Keratinocyte (primary cell): Measurements from ENCODE around the gene PAIP2B. TPM values are rescaled to one million over a fixed set of nuclear protein-coding genes. Genes with fewer than 3 reads are reported as not detected.

Source experiments
- DNase-seq: peaks from one replicate; pipeline ENCODE4 v3.0.0-alpha.2; 2011; ENCODE audit warnings: low read depth, missing footprints, low spot score
- FAIRE-seq: peaks from 2 replicates; lab custom pipeline; 2011; peaks lifted over from hg19 to GRCh38; lab: Jason Lieb, UNC
- H2AFZ ChIP-seq: 2 replicates; pipeline ENCODE4 v1.6.0; 2012; ENCODE audit warnings: low read length, control low read depth, inconsistent platforms; ENCODE audit not compliant: control insufficient read depth
- H3K27ac ChIP-seq: 2 replicates; pipeline ENCODE4 v1.5.1; 2011; ENCODE audit warnings: low read length; ENCODE audit not compliant: control insufficient read depth, insufficient read depth
- H3K27me3 ChIP-seq: 3 replicates; pipeline ENCODE4 v1.6.0; 2011; ENCODE audit warnings: low read length; ENCODE audit not compliant: control insufficient read depth, insufficient read depth; ENCODE audit errors: extremely low read depth
- H3K36me3 ChIP-seq, 2 experiments: 2 replicates in 1 of 2; 3 replicates in 1 of 2; pipeline ENCODE4 v1.5.1; 2011; ENCODE audit warnings: low read length in 2 of 2, mild to moderate bottlenecking in 1 of 2; ENCODE audit not compliant: control insufficient read depth in 2 of 2, insufficient read depth in 2 of 2; ENCODE audit errors: extremely low read depth in 1 of 2
- H3K4me1 ChIP-seq: 3 replicates; pipeline ENCODE4 v1.5.1; 2011; ENCODE audit warnings: low read length; ENCODE audit not compliant: control insufficient read depth, insufficient read depth; ENCODE audit errors: extremely low read depth
- H3K4me2 ChIP-seq: 3 replicates; pipeline ENCODE4 v1.6.0; 2011; ENCODE audit warnings: low read depth, low read length; ENCODE audit not compliant: control insufficient read depth, insufficient read depth; ENCODE audit errors: extremely low read depth
- H3K4me3 ChIP-seq, 3 experiments: fragments of 200-600 bp in 1 of 3; sonication (generic) in 1 of 3; 2 replicates in 2 of 3; 3 replicates in 1 of 3; pipeline ENCODE4 v1.5.1; 2011 to 2016; ENCODE audit warnings: low read length in 3 of 3, mild to moderate bottlenecking in 3 of 3, control low read depth in 2 of 3, inconsistent platforms in 1 of 3, low read depth in 1 of 3, mixed read lengths in 1 of 3, mixed run types in 1 of 3, moderate library complexity in 1 of 3; ENCODE audit not compliant: control insufficient read depth in 2 of 3, insufficient read depth in 2 of 3; ENCODE audit errors: extremely low read depth in 1 of 3
- H3K79me2 ChIP-seq: 2 replicates; pipeline ENCODE4 v1.6.0; 2012; ENCODE audit warnings: low read length; ENCODE audit not compliant: control insufficient read depth, insufficient read depth
- H3K9ac ChIP-seq: 3 replicates; pipeline ENCODE4 v1.6.0; 2011; ENCODE audit warnings: low read length; ENCODE audit not compliant: control insufficient read depth, insufficient read depth; ENCODE audit errors: extremely low read depth
- H3K9me1 ChIP-seq: 3 replicates; pipeline ENCODE4 v1.6.0; 2011; ENCODE audit warnings: low read length; ENCODE audit not compliant: control insufficient read depth, insufficient read depth; ENCODE audit errors: extremely low read depth
- H3K9me3 ChIP-seq: 2 replicates; pipeline ENCODE4 v1.5.1; 2012; ENCODE audit warnings: low read depth, low read length; ENCODE audit not compliant: control insufficient read depth
- H4K20me1 ChIP-seq: 3 replicates; pipeline ENCODE4 v1.6.0; 2011; ENCODE audit warnings: low read length; ENCODE audit not compliant: control insufficient read depth, insufficient read depth; ENCODE audit errors: extremely low read depth
- EZH2 ChIP-seq: IDR thresholded peaks from one replicate; pipeline ENCODE4 v1.6.1; 2012; ENCODE audit warnings: inconsistent platforms, mild to moderate bottlenecking, low read length, moderate library complexity
- dilution Hi-C: fragments of 300-500 bp; cut with MboI; formaldehyde crosslinking; loops from one replicate; pipeline ENCODE4 v1.7.0; 2020; ENCODE audit warnings: low sequenced_read_pairs; ENCODE audit not compliant: extremely low pct_ligation_motif_present
- polyA plus RNA-seq, 5 experiments: library from polyadenylated mRNA; depleted of rRNA in 3 of 5; stranded (reverse) in 3 of 5; stranded (forward) in 1 of 5; unstranded in 1 of 5; fragments of >200 nt; gene quantifications; 1 replicate in 1 of 5; 2 replicates in 3 of 5; 3 replicates in 1 of 5; pipeline versions ENCODE4 v1.2.1 to v1.2.3, GENCODE V29; 2011 to 2012; ENCODE audit warnings: missing spikeins in 2 of 5, low read depth in 1 of 5, low replicate concordance in 1 of 5
- TF ChIP-seq, protein P1 (sequence below), 3 experiments: IDR thresholded peaks in 1 of 3; conservative IDR thresholded peaks in 1 of 3; optimal IDR thresholded peaks in 1 of 3; 2 replicates in 2 of 3; 3 replicates in 1 of 3; pipeline versions ENCODE3 to v1.5.1; 2011; ENCODE audit warnings: low read length in 3 of 3, mild to moderate bottlenecking in 3 of 3, moderate library complexity in 2 of 3, control low read depth in 1 of 3, inconsistent platforms in 1 of 3; ENCODE audit not compliant: insufficient read depth in 2 of 3; ENCODE audit errors: extremely low read depth in 1 of 3

The PAIP2B gene
- polyA plus RNA-seq, 1 donor (not counting 4 experiments of a cell fraction or from before 2014, with no cell fraction given), result 1.7 TPM

GRCh38 chr2:71210292-71210691 lies 16.6 kb downstream of the PAIP2B start:
- dilution Hi-C loops, result no loop called here
- TF ChIP-seq, protein P1, sequence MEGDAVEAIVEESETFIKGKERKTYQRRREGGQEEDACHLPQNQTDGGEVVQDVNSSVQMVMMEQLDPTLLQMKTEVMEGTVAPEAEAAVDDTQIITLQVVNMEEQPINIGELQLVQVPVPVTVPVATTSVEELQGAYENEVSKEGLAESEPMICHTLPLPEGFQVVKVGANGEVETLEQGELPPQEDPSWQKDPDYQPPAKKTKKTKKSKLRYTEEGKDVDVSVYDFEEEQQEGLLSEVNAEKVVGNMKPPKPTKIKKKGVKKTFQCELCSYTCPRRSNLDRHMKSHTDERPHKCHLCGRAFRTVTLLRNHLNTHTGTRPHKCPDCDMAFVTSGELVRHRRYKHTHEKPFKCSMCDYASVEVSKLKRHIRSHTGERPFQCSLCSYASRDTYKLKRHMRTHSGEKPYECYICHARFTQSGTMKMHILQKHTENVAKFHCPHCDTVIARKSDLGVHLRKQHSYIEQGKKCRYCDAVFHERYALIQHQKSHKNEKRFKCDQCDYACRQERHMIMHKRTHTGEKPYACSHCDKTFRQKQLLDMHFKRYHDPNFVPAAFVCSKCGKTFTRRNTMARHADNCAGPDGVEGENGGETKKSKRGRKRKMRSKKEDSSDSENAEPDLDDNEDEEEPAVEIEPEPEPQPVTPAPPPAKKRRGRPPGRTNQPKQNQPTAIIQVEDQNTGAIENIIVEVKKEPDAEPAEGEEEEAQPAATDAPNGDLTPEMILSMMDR (optimal IDR thresholded peaks at IDR 0.05 in 1 of 3, IDR thresholded peaks at IDR 0.05 in 1 of 3, conservative IDR thresholded peaks at IDR 0.05 in 1 of 3; ENCODE audit: extremely low read depth in 1 of 3, insufficient read depth in 2 of 3, low read length in 3 of 3), result no peak
- no peak for TF ChIP-seq EZH2

GRCh38 chr2:71208756-71209155 lies 18.1 kb downstream of the PAIP2B start:
- H3K9me3 ChIP-seq, result no peaks in the 10 kb centered on the region
- H3K4me1 ChIP-seq, result peaks cover 7% of the 10 kb centered on the region
- H2AFZ ChIP-seq, result no peak overlapping the region
- H3K4me3 ChIP-seq, result no peak overlapping the region
- FAIRE-seq (no peak), DNase-seq (no peak)
- H3K4me2 ChIP-seq, result no peak overlapping the region
- H3K27me3 ChIP-seq, result no peaks in the 10 kb centered on the region
- TF ChIP-seq EZH2, result no peak
- TF ChIP-seq, protein P1 (optimal IDR thresholded peaks at IDR 0.05 in 1 of 3, IDR thresholded peaks at IDR 0.05 in 1 of 3, conservative IDR thresholded peaks at IDR 0.05 in 1 of 3; ENCODE audit: extremely low read depth in 1 of 3, insufficient read depth in 2 of 3, low read length in 3 of 3), result no peak
- dilution Hi-C loops, result no loop called here
- H4K20me1 ChIP-seq, result no peaks in the 10 kb centered on the region
- H3K79me2 ChIP-seq, result no peaks in the 10 kb centered on the region
- H3K9ac ChIP-seq, result no peak overlapping the region
- H3K36me3 ChIP-seq, result no peaks in the 10 kb centered on the region
- H3K9me1 ChIP-seq, result no peaks in the 10 kb centered on the region
- no peak overlapping the region for H3K27ac ChIP-seq

More at GRCh38 chr2:71210292-71210691, 16.6 kb downstream of the PAIP2B start:
- no peak for FAIRE-seq
- no peak for DNase-seq
- Histone ChIP-seq H2AFZ (no peak overlapping the region), H3K79me2 (no peaks in the 10 kb centered on the region), H3K9me1 (no peaks in the 10 kb centered on the region), H3K9me3 (no peaks in the 10 kb centered on the region), H3K36me3 (no peaks in the 10 kb centered on the region), H3K4me2 (no peak overlapping the region), H3K4me1 (peaks cover 7% of the 10 kb centered on the region), H3K27ac (no peak overlapping the region), H3K27me3 (no peaks in the 10 kb centered on the region), H4K20me1 (no peaks in the 10 kb centered on the region), H3K4me3 (no peak overlapping the region), H3K9ac (no peak overlapping the region)
